ENCODE measurements around the gene ROS1.
"Not testable (repeated sequence)": the region's sequence is repeated elsewhere in the genome, so short reads cannot be mapped to it uniquely, and the experiment has no call there.

Gene ROS1

GRCh38 chr6:117265410-117266256 is 160.1 kb downstream of the ROS1 start, which contains the start of gene VGLL2:
Gene VGLL2, plus strand, starts transcription at chr6:117265558. Its CDS starts 206 bp downstream, at chr6:117265764.
- no peak for DNase-seq

GRCh38 chr6:117264692-117265409 is 160.9 kb downstream of the ROS1 start:
- no peak for DNase-seq

GRCh38 chr6:117264369-117264691 is 161.4 kb downstream of the ROS1 start:
- DNase-seq: no peak

GRCh38 chr6:117263353-117263927 is 162.3 kb downstream of the ROS1 start:
- DNase-seq: no peak

- no peak for DNase-seq
These were observed 162.9 kb downstream of the ROS1 start for GRCh38 chr6:117262799-117263198.

- no peak for DNase-seq
These were observed 172.0 kb downstream of the ROS1 start for GRCh38 chr6:117253785-117254184.

- not testable (repeated sequence) for DNase-seq
These were observed 180.8 kb downstream of the ROS1 start for GRCh38 chr6:117244979-117245378.

- DNase-seq: not testable (repeated sequence)
These were observed 181.2 kb downstream of the ROS1 start for GRCh38 chr6:117244571-117244970.
